IMR-90 (cell line): ENCODE measurements around the gene LRP11. TPM values are rescaled to one million over a fixed set of nuclear protein-coding genes. Genes with fewer than 3 reads are reported as not detected.

Source experiments
- ATAC-seq: fragments of 200-7000 bp; cut with Tn5 transposase; 2 replicates; pipeline ENCODE4 v1.9.1; 2020; ENCODE audit warnings: low read depth, mild to moderate bottlenecking, moderate library complexity
- BruUV-seq: library from RNA; stranded (reverse); fragments of 400-500 nt; replicated peaks from 2 replicates; lab custom pipeline; 2021; lab: Mats Ljungman, UMichigan
- CTCF ChIA-PET: fragments of 300-600 bp; formaldehyde crosslinking; extraction: SDS; loops from one replicate; lab custom pipeline; 2021; ENCODE audit warnings: antibody characterized with exemption; lab: Yijun Ruan, JAX
- POLR2A ChIA-PET: fragments of 300-600 bp; sonication (Branson Sonifier 250); formaldehyde crosslinking; loops from one replicate; lab custom pipeline; 2022; ENCODE audit warnings: antibody characterized with exemption; ENCODE audit not compliant: unreplicated experiment; lab: Charles Lee
- DNase-seq: peaks from one replicate; pipeline ENCODE4 v3.0.0; 2013
- H2AFZ ChIP-seq: replicated peaks from 2 replicates; pipeline ENCODE3; 2013; ENCODE audit warnings: low read length, mild to moderate bottlenecking; ENCODE audit not compliant: poor library complexity
- H2AK5ac ChIP-seq: 2 replicates; pipeline ENCODE4 v1.6.1; 2013; ENCODE audit warnings: low read depth, low read length, inconsistent platforms
- H2AK9ac ChIP-seq: replicated peaks from 2 replicates; pipeline ENCODE3; 2013; ENCODE audit warnings: mild to moderate bottlenecking, low read depth, low read length, moderate library complexity; ENCODE audit not compliant: poor library complexity
- H2BK120ac ChIP-seq: 2 replicates; pipeline ENCODE4 v1.6.1; 2013; ENCODE audit warnings: low read depth, low read length, inconsistent platforms
- H2BK15ac ChIP-seq: 3 replicates; pipeline ENCODE4 v1.6.1; 2013; ENCODE audit warnings: low read depth, low read length, inconsistent platforms
- H2BK20ac ChIP-seq: 2 replicates; pipeline ENCODE4 v1.6.1; 2013; ENCODE audit warnings: low read depth, mild to moderate bottlenecking, inconsistent platforms, low read length, moderate library complexity
- H2BK5ac ChIP-seq: 2 replicates; pipeline ENCODE4 v1.6.1; 2013; ENCODE audit warnings: mild to moderate bottlenecking, low read depth, low read length, inconsistent platforms; ENCODE audit not compliant: poor library complexity, severe bottlenecking
- H3K14ac ChIP-seq: replicated peaks from 2 replicates; pipeline ENCODE4 v1.6.1; 2013; ENCODE audit warnings: low read depth, low read length, inconsistent platforms
- H3K18ac ChIP-seq: 2 replicates; pipeline ENCODE4 v1.6.1; 2013; ENCODE audit warnings: low read depth, low read length, control low read depth
- H3K23ac ChIP-seq: 2 replicates; pipeline ENCODE4 v1.6.1; 2013; ENCODE audit warnings: low read depth, low read length, inconsistent platforms
- H3K27ac ChIP-seq: 2 replicates; pipeline ENCODE4 v1.5.1; 2013; ENCODE audit warnings: mild to moderate bottlenecking, control low read depth, low read length; ENCODE audit not compliant: insufficient read depth
- H3K27me3 ChIP-seq: 2 replicates; pipeline ENCODE4 v1.6.1; 2013; ENCODE audit warnings: low read length; ENCODE audit not compliant: control insufficient read depth, insufficient read depth
- H3K36me3 ChIP-seq: 2 replicates; pipeline ENCODE4 v1.6.1; 2013; ENCODE audit warnings: low read length, mixed read lengths; ENCODE audit not compliant: control insufficient read depth, insufficient read depth
- H3K4ac ChIP-seq: 2 replicates; pipeline ENCODE4 v1.6.1; 2013; ENCODE audit warnings: low read depth, low read length, inconsistent platforms
- H3K4me1 ChIP-seq: 2 replicates; pipeline ENCODE4 v1.6.1; 2013; ENCODE audit warnings: low read length, mixed read lengths; ENCODE audit not compliant: control insufficient read depth, insufficient read depth
- H3K4me2 ChIP-seq: 2 replicates; pipeline ENCODE4 v1.6.1; 2013; ENCODE audit warnings: low read depth, mild to moderate bottlenecking, control low read depth, low read length, moderate library complexity
- H3K4me3 ChIP-seq: 2 replicates; pipeline ENCODE4 v1.5.1; 2013; ENCODE audit warnings: low read depth, mild to moderate bottlenecking, control low read depth, low read length, moderate library complexity; ENCODE audit not compliant: insufficient read depth
- H3K56ac ChIP-seq: 2 replicates; pipeline ENCODE4 v1.6.1; 2013; ENCODE audit warnings: low read length, inconsistent platforms; ENCODE audit not compliant: insufficient read depth; ENCODE audit errors: extremely low read depth
- H3K79me1 ChIP-seq, 2 experiments: 2 replicates each; pipeline ENCODE4 v1.6.1; 2013; ENCODE audit warnings: low read length in 2 of 2, inconsistent platforms in 1 of 2, low read depth in 1 of 2
- H3K9ac ChIP-seq: 2 replicates; pipeline ENCODE4 v1.6.1; 2013; ENCODE audit warnings: low read depth, low read length, control low read depth
- H3K9me1 ChIP-seq: 2 replicates; pipeline ENCODE4 v1.6.1; 2013; ENCODE audit warnings: low read length, inconsistent platforms; ENCODE audit not compliant: insufficient read depth
- H3K9me3 ChIP-seq: 2 replicates; pipeline ENCODE4 v1.6.1; 2013; ENCODE audit warnings: low read length; ENCODE audit not compliant: control insufficient read depth, insufficient read depth
- H4K20me1 ChIP-seq: 2 replicates; pipeline ENCODE4 v1.6.1; 2013; ENCODE audit warnings: low read length, inconsistent platforms; ENCODE audit not compliant: insufficient read depth
- H4K5ac ChIP-seq: 2 replicates; pipeline ENCODE4 v1.6.1; 2013; ENCODE audit warnings: mild to moderate bottlenecking, low read depth, low read length, control low read depth
- H4K8ac ChIP-seq, 2 experiments: 2 replicates each; pipeline ENCODE4 v1.6.1; 2013; ENCODE audit warnings: low read depth in 2 of 2, low read length in 2 of 2, control low read depth in 1 of 2, inconsistent platforms in 1 of 2
- H4K91ac ChIP-seq: 2 replicates; pipeline ENCODE4 v1.6.1; 2013; ENCODE audit warnings: low read depth, low read length, inconsistent platforms; ENCODE audit not compliant: insufficient read depth
- CHD1 ChIP-seq: IDR thresholded peaks from 2 replicates; pipeline ENCODE4 v1.6.1; 2012; ENCODE audit warnings: low read depth, low read length, improper control_type of control experiment
- NFE2L2 ChIP-seq: fragments of 150-350 bp; IDR thresholded peaks from 2 replicates; pipeline ENCODE4 v1.6.1; 2016; ENCODE audit warnings: low read depth, mild to moderate bottlenecking, low read length
- SMC3 ChIP-seq: fragments of 150-350 bp; IDR thresholded peaks from 2 replicates; pipeline ENCODE4 v1.6.1; 2016; ENCODE audit warnings: low read depth, mild to moderate bottlenecking, antibody characterized with exemption, low read length, moderate library complexity
- WGBS, 2 experiments: methylation state at CpG; one replicate each; pipeline versions ENCODE4 v1.1.5 to v1.1.7; 2013; ENCODE audit warnings: missing lambda C conversion rate in 2 of 2; ENCODE audit not compliant: insufficient read length in 1 of 2; ENCODE audit errors: extremely low coverage in 2 of 2; 5-methylcytosine and 5-hydroxymethylcytosine counted together
- dilution Hi-C: fragments of 300-500 bp; cut with HindIII; formaldehyde crosslinking; loops from one replicate; pipeline ENCODE4 v1.14.3; 2018; ENCODE audit warnings: low sequenced_read_pairs; ENCODE audit not compliant: unreplicated experiment
- in situ Hi-C: fragments of 300-500 bp; cut with MboI; formaldehyde crosslinking; loops from 3 replicates; pipeline ENCODE4 v1.14.3; 2019; ENCODE audit warnings: low sequenced_read_pairs, inconsistent platforms, mixed read lengths
- intact Hi-C: fragments of 100-400 bp; cut with micrococcal nuclease; formaldehyde crosslinking; loops from 2 replicates; pipeline ENCODE4 v1.10.0; 2022
- polyA plus RNA-seq, 3 experiments: library from polyadenylated mRNA; depleted of rRNA; stranded (reverse); fragments of >200 nt; gene quantifications; 2 replicates each; pipeline ENCODE4 v1.2.3, GENCODE V29; 2012; ENCODE audit warnings: low replicate concordance in 1 of 3
- total RNA-seq: library from RNA; depleted of rRNA; stranded (reverse); fragments of >200 nt; gene quantifications from 2 replicates; pipeline ENCODE4 v1.2.3, GENCODE V29; 2012

The LRP11 gene
- total and polyA plus RNA-seq, 2 of the 4 experiments (the other 2 are of a cell fraction), result 48.8 to 63.8 TPM

GRCh38 chr6:149900620-149901443, 36.7 kb upstream of the LRP11 start:
- H3K18ac ChIP-seq, result no peak overlapping the region
- H3K36me3 ChIP-seq, result no peaks in the 10 kb centered on the region
- H2AK5ac ChIP-seq, result no peak overlapping the region
- peaks cover 0 to 7% of the 10 kb centered on the region in 2 experiments; a peak in 1 of 4 replicates for H3K79me1 ChIP-seq
- no peak overlapping the region for H3K4me2 ChIP-seq
- TF ChIP-seq NFE2L2, result no peak
- no peak for TF ChIP-seq CHD1
- TF ChIP-seq SMC3, result no peak
- in situ Hi-C loops (no loop called here), dilution Hi-C loops (no loop called here), intact Hi-C loops (no loop called here)
- no TSS peak for BruUV-seq
- no peak overlapping the region for H3K27ac ChIP-seq
- no peaks in the 10 kb centered on the region for H4K20me1 ChIP-seq
- no peaks in the 10 kb centered on the region for H3K9me3 ChIP-seq
- H2AK9ac ChIP-seq, result no peak overlapping the region
- no peak overlapping the region for H3K4me3 ChIP-seq
- H3K4me1 ChIP-seq, result peaks cover 16% of the 10 kb centered on the region
- POLR2A ChIA-PET, result no interaction called here
- 95% methylated on average over 4 of the region's 11 CpGs; no CpG with 5 or more reads in 1 of the 2 experiments for WGBS, 2 experiments
- DNase-seq (no peak), ATAC-seq (no peak)
- no peak overlapping the region for H4K8ac ChIP-seq
- no peak overlapping the region for H2BK15ac ChIP-seq
- no peak overlapping the region for H3K14ac ChIP-seq
- H4K91ac ChIP-seq, result no peak overlapping the region
- no peak overlapping the region for H3K23ac ChIP-seq
- CTCF ChIA-PET, result no interaction called here
- no peak overlapping the region for H2AFZ ChIP-seq
- H3K9ac ChIP-seq, result no peak overlapping the region
- H3K9me1 ChIP-seq, result peaks cover 17% of the 10 kb centered on the region
- no peak overlapping the region for H2BK120ac ChIP-seq
- no peak overlapping the region for H4K5ac ChIP-seq
- no peak overlapping the region for H2BK20ac ChIP-seq
- H2BK5ac ChIP-seq, result no peak overlapping the region
- H3K4ac ChIP-seq, result no peak overlapping the region
- H3K27me3 ChIP-seq, result peaks cover 4% of the 10 kb centered on the region
- no peak overlapping the region for H3K56ac ChIP-seq
